NOMO-1 treated with dmso at 0.1 percent for 144 hours (cell line): ENCODE results near the gene LRRC45.

Source experiments
- DNase-seq: peaks from one replicate; lab custom pipeline; 2025; ENCODE audit not compliant: unreplicated experiment; lab: John Stamatoyannopoulos, UW

The LRRC45 gene

DNA sequence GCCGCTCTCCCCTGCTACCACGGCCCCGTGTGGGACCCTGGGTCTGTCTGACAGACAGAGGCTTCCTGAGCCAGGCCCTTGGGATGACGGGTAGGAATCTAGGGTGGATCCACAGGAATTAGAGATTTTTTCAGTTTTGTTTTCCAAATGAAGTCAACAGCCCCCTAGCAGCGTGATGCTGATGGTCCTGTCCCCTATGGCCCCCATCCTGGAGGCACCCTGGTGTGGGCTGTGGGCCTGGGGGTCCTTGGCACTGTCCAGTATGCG lies 15.9 kb upstream of the LRRC45 start:
- no peak for DNase-seq

GRCh38 chr17:82007495-82008257 lies 15.4 kb upstream of the LRRC45 start:
- no peak for DNase-seq

DNA sequence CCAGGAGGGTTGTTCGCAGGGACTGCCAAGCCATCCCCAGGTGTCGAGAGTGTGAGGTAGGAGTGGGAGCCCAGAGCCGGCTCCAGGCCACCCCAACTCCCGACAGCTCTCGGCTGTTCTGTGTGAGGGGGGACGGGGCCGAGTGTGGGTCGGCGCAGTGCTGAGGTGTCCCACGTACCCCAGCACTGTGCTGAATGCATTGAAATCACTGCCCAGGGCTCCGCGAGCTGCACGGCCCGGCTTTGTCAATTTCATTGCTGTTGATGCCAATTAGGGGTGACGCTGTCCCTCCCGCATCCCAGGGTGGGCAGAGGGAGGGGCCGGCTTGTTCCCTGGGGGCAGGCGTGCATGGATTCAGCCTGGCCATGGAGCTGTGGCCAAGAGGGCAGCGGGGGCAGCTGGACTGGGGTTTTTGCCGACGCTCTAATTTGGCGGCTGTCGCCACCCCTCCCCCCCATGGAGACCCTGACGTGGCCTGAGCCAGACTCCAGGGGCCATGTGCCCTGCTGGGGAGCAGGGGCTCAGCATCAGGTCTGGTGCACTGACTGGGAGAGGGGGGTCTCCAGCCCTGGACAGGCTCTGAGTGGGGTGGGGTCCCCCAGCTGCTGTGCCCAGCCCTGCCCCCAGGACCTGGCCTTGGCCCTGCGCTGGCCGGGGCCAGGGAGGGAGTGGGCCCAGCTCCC lies 14.7 kb upstream of the LRRC45 start:
- no peak for DNase-seq

DNA sequence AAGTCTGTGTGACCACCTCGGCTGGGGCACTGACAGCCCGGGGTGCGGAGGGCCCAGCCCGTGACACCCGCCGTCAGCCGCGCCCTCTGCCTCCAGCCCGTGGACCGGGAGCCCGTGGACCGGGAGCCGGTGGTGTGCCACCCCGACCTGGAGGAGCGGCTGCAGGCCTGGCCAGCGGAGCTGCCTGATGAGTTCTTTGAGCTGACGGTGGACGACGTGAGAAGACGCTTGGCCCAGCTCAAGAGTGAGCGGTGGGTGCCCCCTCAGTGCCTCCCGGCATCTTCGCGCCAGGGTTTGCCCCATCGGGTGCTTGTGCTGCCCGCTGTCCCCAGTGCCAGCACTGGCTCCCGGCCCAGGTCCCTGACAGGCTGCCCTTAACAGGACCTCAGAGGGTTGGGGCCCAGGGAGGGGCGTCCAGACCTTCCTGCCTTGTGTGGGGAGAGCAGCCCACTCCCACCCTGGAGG lies 14.1 kb upstream of the LRRC45 start:
- no peak for DNase-seq

DNA sequence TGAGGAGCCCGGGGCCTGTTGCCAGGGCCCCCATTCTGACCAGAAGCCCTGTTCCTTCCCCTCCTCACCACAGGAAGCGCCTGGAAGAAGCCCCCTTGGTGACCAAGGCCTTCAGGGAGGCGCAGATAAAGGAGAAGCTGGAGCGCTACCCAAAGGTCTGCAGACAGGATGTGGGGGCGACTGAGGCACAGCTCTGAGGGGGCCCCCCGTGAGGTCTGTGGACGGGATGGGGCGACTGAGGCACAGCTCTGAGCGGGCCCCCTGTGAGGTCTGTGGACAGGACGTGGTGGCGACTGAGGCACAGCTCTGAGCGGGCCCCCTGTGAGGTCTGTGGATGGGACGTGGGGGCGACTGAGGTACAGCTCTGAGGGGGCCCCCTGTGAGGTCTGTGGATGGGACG lies 13.7 kb upstream of the LRRC45 start:
- DNase-seq: no peak

DNA sequence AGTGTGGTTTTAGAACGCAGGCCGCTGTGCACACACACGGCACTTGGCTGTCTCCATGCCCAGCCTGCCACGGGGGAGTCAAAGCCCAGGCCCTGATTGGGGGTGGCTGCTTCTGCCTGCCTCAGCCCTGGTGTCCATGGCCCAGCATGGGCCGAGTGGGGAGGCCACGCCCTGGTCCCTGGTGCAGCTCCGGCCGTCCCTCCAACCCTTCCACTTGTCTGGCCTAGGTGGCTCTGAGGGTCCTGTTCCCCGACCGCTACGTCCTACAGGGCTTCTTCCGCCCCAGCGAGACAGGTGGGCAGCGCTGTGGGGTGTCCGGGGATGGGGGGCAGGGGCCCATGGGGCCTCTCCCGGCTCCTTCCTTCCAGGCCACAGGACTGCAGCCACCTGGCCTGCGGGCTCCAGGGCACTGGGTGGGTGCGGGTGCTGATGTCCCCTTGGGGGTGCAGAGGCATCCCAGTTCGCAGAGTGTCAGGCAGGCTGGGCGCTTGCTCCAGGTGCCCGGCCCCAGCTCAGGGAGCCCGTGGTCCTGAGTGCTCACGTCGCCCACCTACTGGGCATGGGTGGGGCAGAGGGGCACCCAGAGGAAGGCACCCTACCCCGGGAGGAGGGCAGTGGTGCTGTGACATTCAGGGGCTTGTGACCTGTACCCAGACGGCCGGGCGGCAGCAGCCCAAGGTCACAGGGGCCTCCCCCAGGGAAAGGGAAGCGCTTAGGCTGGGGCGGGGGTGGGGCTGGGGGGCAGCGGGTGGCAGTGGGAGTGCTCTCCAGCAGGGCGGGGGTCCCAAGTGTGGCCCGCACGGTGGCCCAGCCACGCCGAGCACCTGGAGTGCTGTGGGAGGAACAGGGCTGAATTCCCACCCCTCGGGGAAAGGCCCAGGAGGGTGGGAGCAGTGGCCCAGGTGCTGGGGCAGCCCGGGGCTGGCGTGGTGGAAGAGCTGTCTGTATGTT lies 12.3 kb upstream of the LRRC45 start:
- DNase-seq: no peak

GRCh38 chr17:82011617-82012187 lies 11.4 kb upstream of the LRRC45 start:
- DNase-seq: no peak

DNA sequence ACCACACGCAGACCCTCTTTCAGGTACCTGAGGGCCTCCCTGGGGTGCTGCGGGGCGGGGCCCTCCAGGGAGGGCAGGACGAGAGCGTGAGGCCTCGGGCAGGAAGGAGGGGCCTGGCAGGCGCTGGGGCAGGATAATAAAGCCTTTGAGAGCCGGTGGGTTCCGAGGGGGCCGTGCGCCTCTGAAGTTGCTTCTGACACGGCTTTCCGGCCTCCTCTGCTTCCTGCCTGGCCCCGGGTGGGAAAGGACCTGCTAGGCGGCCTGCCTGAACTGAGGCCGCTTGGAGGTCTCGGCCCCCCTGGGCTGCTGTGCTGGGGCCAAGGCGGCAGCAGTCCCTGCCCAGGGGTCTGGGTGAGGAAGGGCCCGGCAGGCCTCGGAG lies 10.9 kb upstream of the LRRC45 start:
- no peak for DNase-seq

- no peak for DNase-seq
These were observed 10.3 kb upstream of the LRRC45 start for GRCh38 chr17:82012640-82013295.

- no peak for DNase-seq
These were observed 9.8 kb upstream of the LRRC45 start for GRCh38 chr17:82013341-82013740.

- DNase-seq: no peak
These were observed 9.3 kb upstream of the LRRC45 start for GRCh38 chr17:82013772-82014321.

GRCh38 chr17:82014432-82014831 lies 8.7 kb upstream of the LRRC45 start:
- no peak for DNase-seq

GRCh38 chr17:82014971-82015310 lies 8.2 kb upstream of the LRRC45 start:
- no peak for DNase-seq

GRCh38 chr17:82015311-82015971 lies 7.7 kb upstream of the LRRC45 start:
- DNase-seq: no peak

DNA sequence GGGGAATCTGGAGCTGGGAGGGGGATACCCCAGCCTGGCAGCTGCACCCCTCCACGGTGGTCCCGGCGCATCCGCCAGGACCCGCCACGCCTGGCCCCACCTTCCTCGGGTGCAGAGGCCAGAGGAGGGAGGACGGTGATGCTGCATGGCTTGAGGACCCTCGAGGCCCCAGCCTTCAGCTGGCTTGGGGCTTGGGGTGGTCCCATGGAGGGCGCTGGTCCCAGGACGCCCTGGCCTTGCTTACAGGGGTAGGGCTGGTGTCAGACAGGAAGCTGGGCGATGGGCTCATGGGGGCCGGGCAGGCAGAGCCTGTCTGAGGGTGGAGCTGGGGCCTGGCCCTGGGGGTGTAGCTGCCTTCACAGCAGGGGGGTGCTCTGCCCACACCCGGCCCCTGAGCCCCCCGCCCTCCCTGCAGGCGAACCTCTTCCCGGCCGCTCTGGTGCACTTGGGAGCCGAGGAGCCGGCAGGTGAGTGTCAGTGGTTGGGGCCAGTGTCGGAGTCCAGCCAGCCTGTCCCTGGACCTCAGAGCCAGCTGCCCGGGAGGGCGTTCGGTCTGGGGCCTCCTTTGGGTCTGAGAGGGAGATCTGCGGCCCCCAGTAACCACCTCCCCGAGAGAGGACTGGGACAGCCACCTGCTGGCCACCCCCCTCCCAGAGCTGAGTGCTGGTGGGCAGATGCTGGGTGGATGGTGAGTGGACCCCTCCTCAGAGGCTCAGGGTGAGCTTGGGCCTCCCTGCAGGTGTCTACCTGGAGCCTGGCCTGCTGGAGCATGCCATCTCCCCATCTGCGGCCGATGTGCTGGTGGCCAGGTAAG lies 6.8 kb upstream of the LRRC45 start:
- DNase-seq: no peak

- DNase-seq: no peak
These were observed 6.1 kb upstream of the LRRC45 start for GRCh38 chr17:82016875-82017459.

DNA sequence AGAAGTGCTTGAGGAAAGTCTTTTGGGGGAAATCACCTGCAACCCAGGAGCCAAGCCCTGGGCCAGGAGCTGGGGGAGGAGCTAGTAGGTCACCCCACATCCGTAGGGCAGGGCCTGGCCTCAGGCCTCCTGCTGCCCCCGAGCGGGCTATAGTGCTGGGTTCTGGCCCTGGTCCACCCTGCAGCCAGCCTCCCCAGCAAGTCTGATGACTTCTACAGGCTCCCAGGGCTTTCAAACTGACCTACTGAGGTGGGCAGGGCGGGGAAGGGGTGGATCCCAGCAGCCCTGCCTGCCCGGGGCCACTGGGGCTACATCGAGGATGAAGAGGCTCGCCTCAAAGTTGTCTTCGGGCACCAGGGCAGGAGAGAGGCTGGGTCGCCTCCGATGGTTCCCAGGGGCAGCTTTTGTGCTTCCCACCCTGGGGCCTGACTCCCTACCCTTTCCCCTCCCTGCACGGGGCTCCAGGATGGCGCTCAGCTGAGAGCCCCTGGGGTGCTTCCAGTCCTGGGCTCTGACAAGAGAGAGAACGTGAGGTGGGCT lies 5.4 kb upstream of the LRRC45 start:
- no peak for DNase-seq

- no peak for DNase-seq
These were observed 4.7 kb upstream of the LRRC45 start for GRCh38 chr17:82018152-82018988.
